HepG2 (cell line): ENCODE results near the gene FAM53C. TPM values are rescaled to one million over a fixed set of nuclear protein-coding genes. Genes with fewer than 3 reads are reported as not detected.

Experiments used
- EEA1 ChIP-seq: sonication (generic); formaldehyde crosslinking; IDR thresholded peaks from 2 replicates; pipeline ENCODE4 v1.5.1; 2020; ENCODE audit warnings: mild to moderate bottlenecking, missing genetic modification reagents, borderline replicate concordance
- ETV5 ChIP-seq: IDR thresholded peaks from 2 replicates; pipeline ENCODE4 v1.6.1; 2018; ENCODE audit warnings: missing biosample characterization, missing genetic modification reagents, inconsistent platforms, borderline replicate concordance
- FOSL1 ChIP-seq: sonication (generic); formaldehyde crosslinking; IDR thresholded peaks from 2 replicates; pipeline ENCODE4 v1.9.0; 2021; ENCODE audit warnings: missing genetic modification reagents, borderline replicate concordance
- HDAC6 ChIP-seq: fragments of 200-600 bp; sonication (generic); IDR thresholded peaks from 2 replicates; pipeline ENCODE4 v1.7.0; 2017; ENCODE audit warnings: mild to moderate bottlenecking, antibody characterized with exemption, low read length, low read depth
- ZBTB3 ChIP-seq: sonication (generic); formaldehyde crosslinking; IDR thresholded peaks from 2 replicates; pipeline ENCODE4 v1.4.0; 2020; ENCODE audit warnings: low read depth, mild to moderate bottlenecking, moderate library complexity, missing genetic modification reagents, borderline replicate concordance
- ZNF296 ChIP-seq: sonication (generic); formaldehyde crosslinking; conservative IDR thresholded peaks from 2 replicates; pipeline ENCODE4 v1.5.0; 2020; ENCODE audit warnings: mild to moderate bottlenecking, missing genetic modification reagents
- ZNF563 ChIP-seq: sonication (generic); formaldehyde crosslinking; IDR thresholded peaks from 2 replicates; pipeline ENCODE4 v1.8.0; 2022; ENCODE audit warnings: mild to moderate bottlenecking, moderate library complexity, missing genetic modification reagents
- ZNF720 ChIP-seq: sonication (generic); formaldehyde crosslinking; IDR thresholded peaks from 2 replicates; pipeline ENCODE4 v1.4.0; 2020; ENCODE audit warnings: missing genetic modification reagents
- polyA plus RNA-seq, 8 experiments: library from polyadenylated mRNA; depleted of rRNA in 3 of 8; stranded (reverse) in 7 of 8; unstranded in 1 of 8; fragments of >200 nt; fragmentation: Illumina TruSeq in 4 of 8; extraction: Trizol in 4 of 8; gene quantifications; 2 replicates each; pipeline versions ENCODE4 v1.2.1 to v1.2.3, GENCODE V29; 2011 to 2016; ENCODE audit warnings: low read depth in 4 of 8, missing spikeins in 1 of 8, mixed read lengths in 1 of 8; ENCODE audit not compliant: insufficient read depth in 1 of 8
- total RNA-seq, 5 experiments: library from RNA; depleted of rRNA; stranded (reverse); fragments of >200 nt; fragmentation: Illumina TruSeq; extraction: Trizol; gene quantifications; 2 replicates each; pipeline ENCODE4 v1.2.3, GENCODE V29; 2016; ENCODE audit warnings: low read depth in 1 of 5
- TF ChIP-seq, protein P1 (sequence below): sonication (generic); formaldehyde crosslinking; IDR thresholded peaks from one replicate; pipeline ENCODE4 v1.5.1; 2020; ENCODE audit warnings: mild to moderate bottlenecking, missing genetic modification reagents; ENCODE audit errors: not compliant biosample characterization
- TF ChIP-seq, protein P2 (sequence below): sonication (generic); formaldehyde crosslinking; conservative IDR thresholded peaks from 2 replicates; pipeline ENCODE4 v1.5.0; 2020; ENCODE audit warnings: missing genetic modification reagents

FAM53C gene
- total and polyA plus RNA-seq, 2 of the 13 experiments (the other 11 are each of a cell fraction or from before 2014, with no cell fraction given): 26.9 to 30.1 TPM

DNA sequence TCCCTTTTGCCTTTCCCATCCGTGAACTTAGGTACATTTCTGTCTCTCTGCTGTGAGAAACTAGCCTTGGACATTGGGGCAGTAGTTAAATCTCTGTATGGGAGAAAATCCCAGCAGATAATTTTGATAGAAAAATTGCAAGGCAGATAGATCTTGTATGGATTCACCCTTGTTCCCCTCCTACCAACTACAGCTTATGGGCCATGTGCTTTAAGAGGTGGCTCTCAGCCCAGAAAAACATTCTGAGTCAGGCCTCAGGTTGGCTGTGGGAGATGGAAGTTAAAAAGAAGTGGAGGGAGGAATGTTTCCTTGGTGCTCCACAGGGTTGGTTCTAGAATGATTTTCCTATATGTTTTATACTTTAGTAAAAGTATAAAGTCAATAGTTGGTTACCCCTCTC is 13.0 kb downstream of the FAM53C start (continued):
- no peak for TF ChIP-seq ZBTB3 (CRISPR knock-in tag)
- TF ChIP-seq ZNF296 (CRISPR knock-in tag): no peak
- no peak for TF ChIP-seq EEA1 (CRISPR knock-in tag)
- TF ChIP-seq, protein P1, sequence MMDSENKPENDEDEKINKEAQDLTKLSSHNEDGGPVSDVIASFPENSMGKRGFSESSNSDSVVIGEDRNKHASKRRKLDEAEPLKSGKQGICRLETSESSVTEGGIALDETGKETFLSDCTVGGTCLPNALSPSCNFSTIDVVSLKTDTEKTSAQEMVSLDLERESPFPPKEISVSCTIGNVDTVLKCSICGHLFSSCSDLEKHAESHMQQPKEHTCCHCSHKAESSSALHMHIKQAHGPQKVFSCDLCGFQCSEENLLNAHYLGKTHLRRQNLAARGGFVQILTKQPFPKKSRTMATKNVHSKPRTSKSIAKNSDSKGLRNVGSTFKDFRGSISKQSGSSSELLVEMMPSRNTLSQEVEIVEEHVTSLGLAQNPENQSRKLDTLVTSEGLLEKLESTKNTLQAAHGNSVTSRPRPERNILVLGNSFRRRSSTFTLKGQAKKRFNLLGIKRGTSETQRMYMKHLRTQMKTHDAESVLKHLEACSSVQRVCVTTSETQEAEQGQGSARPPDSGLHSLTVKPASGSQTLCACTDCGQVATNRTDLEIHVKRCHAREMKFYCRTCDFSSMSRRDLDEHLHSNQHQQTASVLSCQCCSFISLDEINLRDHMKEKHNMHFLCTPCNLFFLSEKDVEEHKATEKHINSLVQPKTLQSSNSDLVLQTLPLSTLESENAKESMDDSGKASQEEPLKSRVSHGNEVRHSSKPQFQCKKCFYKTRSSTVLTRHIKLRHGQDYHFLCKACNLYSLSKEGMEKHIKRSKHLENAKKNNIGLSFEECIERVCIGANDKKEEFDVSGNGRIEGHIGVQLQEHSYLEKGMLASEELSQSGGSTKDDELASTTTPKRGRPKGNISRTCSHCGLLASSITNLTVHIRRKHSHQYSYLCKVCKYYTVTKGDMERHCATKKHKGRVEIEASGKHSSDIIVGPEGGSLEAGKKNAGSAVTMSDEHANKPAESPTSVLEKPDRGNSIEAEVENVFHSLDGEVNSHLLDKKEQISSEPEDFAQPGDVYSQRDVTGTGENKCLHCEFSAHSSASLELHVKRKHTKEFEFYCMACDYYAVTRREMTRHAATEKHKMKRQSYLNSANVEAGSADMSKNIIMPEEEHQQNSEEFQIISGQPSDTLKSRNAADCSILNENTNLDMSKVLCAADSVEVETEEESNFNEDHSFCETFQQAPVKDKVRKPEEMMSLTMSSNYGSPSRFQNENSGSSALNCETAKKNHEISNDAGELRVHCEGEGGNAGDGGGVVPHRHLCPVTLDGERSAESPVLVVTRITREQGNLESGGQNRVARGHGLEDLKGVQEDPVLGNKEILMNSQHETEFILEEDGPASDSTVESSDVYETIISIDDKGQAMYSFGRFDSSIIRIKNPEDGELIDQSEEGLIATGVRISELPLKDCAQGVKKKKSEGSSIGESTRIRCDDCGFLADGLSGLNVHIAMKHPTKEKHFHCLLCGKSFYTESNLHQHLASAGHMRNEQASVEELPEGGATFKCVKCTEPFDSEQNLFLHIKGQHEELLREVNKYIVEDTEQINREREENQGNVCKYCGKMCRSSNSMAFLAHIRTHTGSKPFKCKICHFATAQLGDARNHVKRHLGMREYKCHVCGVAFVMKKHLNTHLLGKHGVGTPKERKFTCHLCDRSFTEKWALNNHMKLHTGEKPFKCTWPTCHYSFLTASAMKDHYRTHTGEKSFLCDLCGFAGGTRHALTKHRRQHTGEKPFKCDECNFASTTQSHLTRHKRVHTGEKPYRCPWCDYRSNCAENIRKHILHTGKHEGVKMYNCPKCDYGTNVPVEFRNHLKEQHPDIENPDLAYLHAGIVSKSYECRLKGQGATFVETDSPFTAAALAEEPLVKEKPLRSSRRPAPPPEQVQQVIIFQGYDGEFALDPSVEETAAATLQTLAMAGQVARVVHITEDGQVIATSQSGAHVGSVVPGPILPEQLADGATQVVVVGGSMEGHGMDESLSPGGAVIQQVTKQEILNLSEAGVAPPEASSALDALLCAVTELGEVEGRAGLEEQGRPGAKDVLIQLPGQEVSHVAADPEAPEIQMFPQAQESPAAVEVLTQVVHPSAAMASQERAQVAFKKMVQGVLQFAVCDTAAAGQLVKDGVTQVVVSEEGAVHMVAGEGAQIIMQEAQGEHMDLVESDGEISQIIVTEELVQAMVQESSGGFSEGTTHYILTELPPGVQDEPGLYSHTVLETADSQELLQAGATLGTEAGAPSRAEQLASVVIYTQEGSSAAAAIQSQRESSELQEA: no peak
- no peak for TF ChIP-seq ZNF720 (CRISPR knock-in tag)
- no peak for TF ChIP-seq ZNF563 (CRISPR knock-in tag)
- TF ChIP-seq, protein P2, sequence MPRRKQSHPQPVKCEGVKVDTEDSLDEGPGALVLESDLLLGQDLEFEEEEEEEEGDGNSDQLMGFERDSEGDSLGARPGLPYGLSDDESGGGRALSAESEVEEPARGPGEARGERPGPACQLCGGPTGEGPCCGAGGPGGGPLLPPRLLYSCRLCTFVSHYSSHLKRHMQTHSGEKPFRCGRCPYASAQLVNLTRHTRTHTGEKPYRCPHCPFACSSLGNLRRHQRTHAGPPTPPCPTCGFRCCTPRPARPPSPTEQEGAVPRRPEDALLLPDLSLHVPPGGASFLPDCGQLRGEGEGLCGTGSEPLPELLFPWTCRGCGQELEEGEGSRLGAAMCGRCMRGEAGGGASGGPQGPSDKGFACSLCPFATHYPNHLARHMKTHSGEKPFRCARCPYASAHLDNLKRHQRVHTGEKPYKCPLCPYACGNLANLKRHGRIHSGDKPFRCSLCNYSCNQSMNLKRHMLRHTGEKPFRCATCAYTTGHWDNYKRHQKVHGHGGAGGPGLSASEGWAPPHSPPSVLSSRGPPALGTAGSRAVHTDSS (CRISPR knock-in tag): no peak
- TF ChIP-seq ETV5: no peak
- no peak for TF ChIP-seq FOSL1 (CRISPR knock-in tag)
- no peak for TF ChIP-seq HDAC6
